Stomach (tissue), 4 donors: ENCODE data around the gene IGFBP4.

Experiments
- EP300 ChIP-seq: sonication (generic); formaldehyde crosslinking; IDR thresholded peaks from one replicate; pipeline ENCODE4 v1.6.1; 2017; ENCODE audit warnings: antibody characterized with exemption
- POLR2A ChIP-seq, 4 donors: fragments of 450-650 bp; IDR thresholded peaks; one replicate each; pipeline ENCODE4 v1.6.1; 2016; ENCODE audit warnings: antibody characterized with exemption in 4 of 4, control low read depth in 2 of 4, mild to moderate bottlenecking in 1 of 4, moderate library complexity in 1 of 4
- POLR2AphosphoS5 ChIP-seq, 3 donors: sonication (generic); formaldehyde crosslinking; IDR thresholded peaks; one replicate each; pipeline ENCODE4 v1.6.1; 2016; ENCODE audit warnings: antibody characterized with exemption in 3 of 3
- TF ChIP-seq, protein P1 (sequence below), 7 experiments: fragments of 450-650 bp in 4 of 7; fragments of 200-600 bp in 3 of 7; sonication (generic) in 3 of 7; IDR thresholded peaks; one replicate each; pipeline ENCODE4 v1.5.1; 2016 to 2019; ENCODE audit warnings: antibody characterized with exemption in 7 of 7, control low read depth in 2 of 7, mild to moderate bottlenecking in 1 of 7

DNA sequence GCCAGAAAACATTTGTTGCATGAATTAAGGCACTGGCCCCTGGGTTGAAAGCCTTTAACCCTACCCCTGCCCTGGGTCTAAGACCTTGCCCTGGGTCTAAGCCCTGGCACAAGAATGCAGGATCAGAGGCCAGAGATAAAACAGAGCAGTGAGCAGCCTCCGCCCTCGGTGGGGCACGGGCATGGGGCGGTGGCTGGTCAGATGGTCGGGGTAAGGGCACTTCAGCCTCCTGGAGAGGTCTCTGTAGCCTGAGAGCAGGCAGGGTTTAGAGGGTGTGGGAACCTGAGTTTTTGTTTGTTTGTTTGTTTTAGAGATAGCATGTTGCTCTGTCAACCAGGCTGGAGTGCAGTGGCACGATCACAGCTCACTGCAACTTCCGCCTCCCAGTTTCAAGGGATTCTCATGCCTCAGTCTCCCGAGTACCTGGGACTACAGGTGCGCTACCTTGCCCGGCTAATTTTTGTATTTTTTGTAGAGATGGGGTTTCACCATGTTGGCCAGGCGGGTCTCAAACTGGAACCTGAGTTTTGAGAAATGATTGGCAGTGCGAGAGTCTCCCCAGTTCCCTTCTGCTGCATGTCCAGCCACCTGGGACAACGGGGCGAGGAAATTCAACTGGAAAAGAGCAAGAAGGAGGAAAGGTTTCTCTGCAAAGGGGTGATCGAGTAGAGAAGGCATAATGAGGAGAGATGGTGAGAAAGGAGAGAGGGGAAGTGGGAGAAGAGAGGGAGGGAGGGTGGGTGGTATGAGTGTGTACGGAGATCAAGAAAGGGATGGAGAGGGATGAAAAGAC, 30.5 kb downstream of the IGFBP4 start:
- TF ChIP-seq POLR2A (IDR thresholded peaks at IDR 0.05) (no peak), EP300 (no peak), POLR2AphosphoS5 (IDR thresholded peaks at IDR 0.05) (no peak)
- TF ChIP-seq, protein P1, sequence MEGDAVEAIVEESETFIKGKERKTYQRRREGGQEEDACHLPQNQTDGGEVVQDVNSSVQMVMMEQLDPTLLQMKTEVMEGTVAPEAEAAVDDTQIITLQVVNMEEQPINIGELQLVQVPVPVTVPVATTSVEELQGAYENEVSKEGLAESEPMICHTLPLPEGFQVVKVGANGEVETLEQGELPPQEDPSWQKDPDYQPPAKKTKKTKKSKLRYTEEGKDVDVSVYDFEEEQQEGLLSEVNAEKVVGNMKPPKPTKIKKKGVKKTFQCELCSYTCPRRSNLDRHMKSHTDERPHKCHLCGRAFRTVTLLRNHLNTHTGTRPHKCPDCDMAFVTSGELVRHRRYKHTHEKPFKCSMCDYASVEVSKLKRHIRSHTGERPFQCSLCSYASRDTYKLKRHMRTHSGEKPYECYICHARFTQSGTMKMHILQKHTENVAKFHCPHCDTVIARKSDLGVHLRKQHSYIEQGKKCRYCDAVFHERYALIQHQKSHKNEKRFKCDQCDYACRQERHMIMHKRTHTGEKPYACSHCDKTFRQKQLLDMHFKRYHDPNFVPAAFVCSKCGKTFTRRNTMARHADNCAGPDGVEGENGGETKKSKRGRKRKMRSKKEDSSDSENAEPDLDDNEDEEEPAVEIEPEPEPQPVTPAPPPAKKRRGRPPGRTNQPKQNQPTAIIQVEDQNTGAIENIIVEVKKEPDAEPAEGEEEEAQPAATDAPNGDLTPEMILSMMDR (IDR thresholded peaks at IDR 0.05): no peak
